Trophoblast cell (in vitro differentiated cells and primary cell): ENCODE data around the gene KAT2A.

Experiments
- DNase-seq, 2 donors: peaks; one replicate each; pipeline ENCODE4 v3.0.0-alpha.2; 2016
- H2AFZ ChIP-seq: 2 replicates; pipeline ENCODE4 v1.6.1; 2013; ENCODE audit warnings: low read length, moderate library complexity, mild to moderate bottlenecking; ENCODE audit not compliant: insufficient read depth, poor library complexity
- H2AK5ac ChIP-seq: 2 replicates; pipeline ENCODE4 v1.6.1; 2013; ENCODE audit warnings: mild to moderate bottlenecking, low read length
- H2BK120ac ChIP-seq: 2 replicates; pipeline ENCODE4 v1.6.1; 2013; ENCODE audit warnings: low read length, mild to moderate bottlenecking, moderate library complexity; ENCODE audit not compliant: insufficient read depth, poor library complexity
- H2BK12ac ChIP-seq: 2 replicates; pipeline ENCODE4 v1.6.1; 2013; ENCODE audit warnings: mild to moderate bottlenecking, low read length, moderate library complexity
- H2BK5ac ChIP-seq: 2 replicates; pipeline ENCODE4 v1.6.1; 2013; ENCODE audit warnings: low read length, low read depth, moderate library complexity, mild to moderate bottlenecking; ENCODE audit not compliant: poor library complexity
- H3K14ac ChIP-seq: 2 replicates; pipeline ENCODE4 v1.6.1; 2013; ENCODE audit warnings: mild to moderate bottlenecking, low read length
- H3K18ac ChIP-seq: 2 replicates; pipeline ENCODE4 v1.6.1; 2013; ENCODE audit warnings: mild to moderate bottlenecking, low read length
- H3K23ac ChIP-seq: 2 replicates; pipeline ENCODE4 v1.6.1; 2013; ENCODE audit warnings: low read length
- H3K27ac ChIP-seq: 2 replicates; pipeline ENCODE4 v1.5.1; 2013; ENCODE audit warnings: low read depth, mild to moderate bottlenecking, inconsistent platforms, low read length, moderate library complexity
- H3K27me3 ChIP-seq: 2 replicates; pipeline ENCODE4 v1.6.1; 2013; ENCODE audit warnings: inconsistent platforms, mild to moderate bottlenecking, low read length, moderate library complexity; ENCODE audit not compliant: insufficient read depth
- H3K36me3 ChIP-seq, 2 experiments: 1 replicate in 1 of 2; 2 replicates in 1 of 2; pipeline ENCODE4 v1.6.1; 2013; ENCODE audit warnings: low read length in 2 of 2, mild to moderate bottlenecking in 2 of 2, moderate library complexity in 1 of 2; ENCODE audit not compliant: insufficient read depth in 2 of 2, control insufficient read depth in 1 of 2
- H3K4ac ChIP-seq: 2 replicates; pipeline ENCODE4 v1.6.1; 2013; ENCODE audit warnings: low read depth, mild to moderate bottlenecking, low read length, moderate library complexity
- H3K4me1 ChIP-seq, 2 experiments: 1 replicate in 1 of 2; 2 replicates in 1 of 2; pipeline ENCODE4 v1.6.1; 2013; ENCODE audit warnings: low read length in 2 of 2, mild to moderate bottlenecking in 2 of 2, moderate library complexity in 1 of 2; ENCODE audit not compliant: insufficient read depth in 2 of 2, control insufficient read depth in 1 of 2
- H3K4me2 ChIP-seq: 2 replicates; pipeline ENCODE4 v1.6.1; 2013; ENCODE audit warnings: inconsistent platforms, mild to moderate bottlenecking, low read length, moderate library complexity
- H3K4me3 ChIP-seq: 2 replicates; pipeline ENCODE4 v1.5.1; 2013; ENCODE audit warnings: mild to moderate bottlenecking, low read depth, low read length, inconsistent platforms
- H3K79me1 ChIP-seq: one replicate; pipeline ENCODE4 v1.6.1; 2013; ENCODE audit warnings: low read length
- H3K79me2 ChIP-seq: 2 replicates; pipeline ENCODE4 v1.6.1; 2013; ENCODE audit warnings: low read length, mild to moderate bottlenecking; ENCODE audit not compliant: control insufficient read depth, insufficient read depth, poor library complexity
- H3K9ac ChIP-seq: 2 replicates; pipeline ENCODE4 v1.6.1; 2013; ENCODE audit warnings: mild to moderate bottlenecking, low read length
- H3K9me3 ChIP-seq: 2 replicates; pipeline ENCODE4 v1.6.1; 2013; ENCODE audit warnings: low read depth, mild to moderate bottlenecking, control low read depth, inconsistent platforms, low read length; ENCODE audit not compliant: insufficient read depth
- H4K12ac ChIP-seq: 2 replicates; pipeline ENCODE4 v1.6.1; 2013; ENCODE audit warnings: low read depth, mild to moderate bottlenecking, low read length, moderate library complexity
- H4K8ac ChIP-seq: 2 replicates; pipeline ENCODE4 v1.6.1; 2013; ENCODE audit warnings: low read depth, mild to moderate bottlenecking, low read length, moderate library complexity
- H4K91ac ChIP-seq: one replicate; pipeline ENCODE4 v1.6.1; 2013; ENCODE audit warnings: low read depth, mild to moderate bottlenecking, low read length, moderate library complexity
- WGBS: extraction: QIAGEN DNeasy Blood & Tissue Kit; methylation state at CpG from one replicate; pipeline ENCODE4 v1.1.7; 2013; ENCODE audit warnings: missing lambda C conversion rate; ENCODE audit not compliant: insufficient read length, insufficient coverage; ENCODE audit errors: extremely low coverage; 5-methylcytosine and 5-hydroxymethylcytosine counted together

The KAT2A gene

DNA sequence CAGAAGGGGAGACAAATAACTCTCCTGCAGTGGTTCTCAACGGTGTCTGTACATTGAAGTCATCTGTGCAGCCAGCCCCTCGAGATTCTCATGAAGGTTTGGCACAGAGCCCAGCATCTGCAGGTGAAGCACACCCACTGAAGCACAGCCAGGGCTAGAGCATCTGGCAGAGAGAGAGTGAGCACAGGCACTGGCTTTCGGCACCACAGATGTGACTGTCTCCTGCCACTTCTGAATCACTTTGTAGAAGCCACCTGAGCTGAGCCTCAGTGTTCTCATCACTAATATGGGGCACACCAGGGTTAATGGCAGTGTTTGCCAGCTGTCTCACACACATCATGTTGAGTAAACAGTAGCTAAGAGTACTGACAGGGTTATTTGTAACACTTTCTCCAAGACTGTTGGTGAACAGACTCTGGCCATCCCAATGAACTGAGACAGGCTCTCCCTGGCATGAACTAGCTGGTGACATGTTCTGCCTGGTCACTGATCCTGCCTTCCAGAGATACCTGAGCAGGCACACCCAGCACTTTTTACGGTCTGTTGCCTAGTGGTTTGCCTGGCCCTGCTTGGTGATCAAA lies 12.4 kb upstream of the KAT2A start:
- H4K8ac ChIP-seq, result no peak overlapping the region
- H3K27ac ChIP-seq, result no peak overlapping the region
- peaks cover 8 to 10% of the 10 kb centered on the region in 2 experiments for H3K4me1 ChIP-seq
- no peaks in the 10 kb centered on the region for H3K27me3 ChIP-seq
- no peak overlapping the region for H4K91ac ChIP-seq
- no peak overlapping the region for H3K4me3 ChIP-seq
- no peak overlapping the region for H3K4me2 ChIP-seq
- H3K9ac ChIP-seq, result no peak overlapping the region
- no peak overlapping the region for H2BK5ac ChIP-seq
- H3K9me3 ChIP-seq, result peaks cover 1% of the 10 kb centered on the region
- H3K79me2 ChIP-seq, result peaks cover 5% of the 10 kb centered on the region
- no peak overlapping the region for H2AFZ ChIP-seq
- H2AK5ac ChIP-seq, result no peak overlapping the region
- H3K23ac ChIP-seq, result no peak overlapping the region
- no peak overlapping the region for H4K12ac ChIP-seq
- no CpG with 5 or more reads among the region's 4 CpGs for WGBS
- peaks cover 23 to 38% of the 10 kb centered on the region in 2 experiments for H3K36me3 ChIP-seq
- H2BK12ac ChIP-seq, result no peak overlapping the region
- H3K4ac ChIP-seq, result peak overlapping the region; percentile 0
- H2BK120ac ChIP-seq, result no peak overlapping the region
- DNase-seq, result no peak
- peak overlapping the region; percentile 38 for H3K18ac ChIP-seq
- H3K79me1 ChIP-seq, result no peaks in the 10 kb centered on the region
- H3K14ac ChIP-seq, result no peak overlapping the region

DNA sequence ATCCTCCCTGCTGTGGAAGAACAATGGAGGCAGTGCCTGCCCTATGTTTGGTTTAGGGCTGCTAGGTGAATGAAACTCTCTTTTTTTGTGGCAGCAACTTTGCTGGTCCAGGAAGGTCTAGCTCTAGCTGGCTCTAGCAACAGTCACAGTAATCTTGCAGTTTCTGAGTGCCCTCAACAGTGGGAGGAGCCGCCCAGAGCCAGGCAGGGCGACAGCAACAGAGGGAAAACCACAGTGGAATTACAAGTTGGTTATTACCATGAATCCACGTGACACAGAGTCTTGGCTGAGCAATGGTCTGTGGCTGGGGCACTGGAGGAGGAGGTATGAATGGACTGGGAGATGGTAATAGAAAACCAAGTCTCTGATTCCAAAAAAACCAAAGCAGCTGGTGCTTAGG lies 11.8 kb upstream of the KAT2A start:
- Histone ChIP-seq H3K9ac (no peak overlapping the region), H3K14ac (no peak overlapping the region), H3K36me3 (peaks cover 27 to 44% of the 10 kb centered on the region in 2 experiments), H3K27me3 (no peaks in the 10 kb centered on the region), H3K27ac (no peak overlapping the region), H2BK120ac (no peak overlapping the region), H3K4me1 (peaks cover 8 to 10% of the 10 kb centered on the region in 2 experiments), H3K4ac (no peak overlapping the region), H2AFZ (no peak overlapping the region), H3K79me1 (no peaks in the 10 kb centered on the region), H4K91ac (no peak overlapping the region), H4K12ac (no peak overlapping the region), H4K8ac (no peak overlapping the region), H3K23ac (no peak overlapping the region), H3K18ac (no peak overlapping the region), H3K4me2 (no peak overlapping the region), H2BK5ac (no peak overlapping the region), H2AK5ac (no peak overlapping the region), H3K9me3 (peaks cover 1% of the 10 kb centered on the region), H3K4me3 (no peak overlapping the region), H3K79me2 (peaks cover 3% of the 10 kb centered on the region), H2BK12ac (no peak overlapping the region)
- DNase-seq, result no peak
- no CpG with 5 or more reads among the region's 3 CpGs for WGBS

DNA sequence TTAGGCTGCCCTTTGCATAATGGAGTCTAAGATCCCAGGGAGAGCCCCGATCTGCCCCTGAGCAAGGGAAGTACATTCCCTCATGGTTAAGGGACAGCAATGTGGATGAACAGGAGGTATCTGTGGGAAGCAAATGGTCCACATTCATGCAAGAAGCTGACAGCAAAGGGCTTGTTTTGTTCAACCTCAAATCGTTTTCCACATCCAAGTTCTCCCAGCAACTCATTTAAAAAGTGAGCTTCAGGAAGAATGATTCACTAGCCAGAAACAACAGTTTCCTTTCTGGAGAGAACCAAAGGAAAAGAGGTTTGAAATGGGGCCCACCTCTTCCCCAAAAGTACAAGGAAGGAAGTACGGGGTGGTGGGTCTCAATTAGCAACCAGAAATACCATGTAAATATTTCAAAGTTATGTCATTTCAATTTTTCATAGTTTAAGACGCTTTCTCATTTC lies 10.8 kb upstream of the KAT2A start:
- H3K9ac ChIP-seq, result no peak overlapping the region
- no peak overlapping the region for H3K18ac ChIP-seq
- no peak overlapping the region for H4K12ac ChIP-seq
- no CpG with 5 or more reads among the region's 4 CpGs for WGBS
- peaks cover 8 to 10% of the 10 kb centered on the region in 2 experiments for H3K4me1 ChIP-seq
- H2BK120ac ChIP-seq, result no peak overlapping the region
- H3K4ac ChIP-seq, result no peak overlapping the region
- peaks cover 3% of the 10 kb centered on the region for H3K79me2 ChIP-seq
- H2AK5ac ChIP-seq, result no peak overlapping the region
- no peak for DNase-seq
- H3K14ac ChIP-seq, result no peak overlapping the region
- H3K9me3 ChIP-seq, result peaks cover 1% of the 10 kb centered on the region
- no peak overlapping the region for H3K23ac ChIP-seq
- no peak overlapping the region for H3K4me3 ChIP-seq
- no peak overlapping the region for H2BK12ac ChIP-seq
- no peak overlapping the region for H3K4me2 ChIP-seq
- H3K27me3 ChIP-seq, result no peaks in the 10 kb centered on the region
- H4K8ac ChIP-seq, result no peak overlapping the region
- H3K27ac ChIP-seq, result no peak overlapping the region
- no peaks in the 10 kb centered on the region for H3K79me1 ChIP-seq
- peaks cover 31 to 49% of the 10 kb centered on the region in 2 experiments for H3K36me3 ChIP-seq
- H2AFZ ChIP-seq, result no peak overlapping the region
- H2BK5ac ChIP-seq, result no peak overlapping the region
- no peak overlapping the region for H4K91ac ChIP-seq

DNA sequence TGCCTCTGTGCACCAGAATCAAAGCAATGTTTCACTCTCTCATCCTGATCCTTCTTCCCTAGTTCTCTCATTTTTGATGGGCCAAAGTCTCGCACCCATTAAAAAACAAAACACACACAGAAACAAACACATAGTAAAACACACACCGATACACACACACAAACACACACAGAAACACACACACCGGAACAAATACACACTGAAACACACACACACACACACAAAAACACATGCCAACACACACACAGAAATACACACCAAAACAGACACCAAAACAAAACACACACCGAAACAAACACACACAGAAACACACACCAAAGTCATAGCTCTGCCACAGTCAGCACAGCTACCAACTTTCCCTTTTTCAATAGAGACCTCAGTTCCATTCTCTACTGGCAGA lies 10.1 kb upstream of the KAT2A start:
- Histone ChIP-seq H3K4me1 (peaks cover 6 to 8% of the 10 kb centered on the region in 2 experiments), H4K12ac (no peak overlapping the region), H2BK12ac (no peak overlapping the region), H4K91ac (no peak overlapping the region), H3K18ac (no peak overlapping the region), H3K27ac (no peak overlapping the region), H3K4me3 (no peak overlapping the region), H3K27me3 (no peaks in the 10 kb centered on the region), H3K9ac (no peak overlapping the region), H2BK120ac (no peak overlapping the region), H3K14ac (no peak overlapping the region), H2BK5ac (no peak overlapping the region), H2AFZ (no peak overlapping the region), H3K4me2 (no peak overlapping the region), H3K36me3 (peaks cover 37 to 54% of the 10 kb centered on the region in 2 experiments), H3K4ac (no peak overlapping the region), H3K79me2 (peaks cover 3% of the 10 kb centered on the region), H3K79me1 (no peaks in the 10 kb centered on the region), H4K8ac (no peak overlapping the region), H2AK5ac (no peak overlapping the region), H3K23ac (peak overlapping the region; percentile 58), H3K9me3 (peaks cover 1% of the 10 kb centered on the region)
- no peak for DNase-seq
- 100% methylated on average over 2 of the region's 4 CpGs for WGBS
